HCT116 (cell line): ENCODE measurements around the gene OAS2. TPM values are rescaled to one million over a fixed set of nuclear protein-coding genes. Genes with fewer than 3 reads are reported as not detected.

Experiments
- ATAC-seq: fragments of 200-7000 bp; cut with Tn5 transposase; 2 replicates; pipeline ENCODE4 v1.9.1; 2020; ENCODE audit warnings: mild to moderate bottlenecking, moderate library complexity
- BruUV-seq: library from RNA; stranded (reverse); fragments of 400-500 nt; replicated peaks from 2 replicates; lab custom pipeline; 2021; lab: Mats Ljungman, UMichigan
- CTCF ChIA-PET: fragments of 300-600 bp; sonication (Branson Sonifier 250); formaldehyde crosslinking; loops from one replicate; lab custom pipeline; 2021; ENCODE audit warnings: antibody characterized with exemption; lab: Charles Lee
- POLR2A ChIA-PET: fragments of 300-600, 350-600 bp; sonication (Branson Sonifier 250); formaldehyde crosslinking; loops from one replicate; lab custom pipeline; 2021; ENCODE audit warnings: antibody characterized with exemption; lab: Charles Lee
- RAD21 ChIA-PET, 2 experiments: fragments of 300-600 bp; sonication (Branson Sonifier 250); formaldehyde crosslinking; loops; one replicate each; lab custom pipeline; 2023; ENCODE audit warnings: low total read pairs in 2 of 2; ENCODE audit not compliant: uncharacterized antibody in 2 of 2, unreplicated experiment in 2 of 2, low non-redundant PET in 1 of 2; lab: Charles Lee
- DNase-seq: peaks from one replicate; pipeline ENCODE4 v3.0.0-alpha.2; 2010; ENCODE audit warnings: low read depth, low spot score
- H2AFZ ChIP-seq: fragments of 200-600 bp; shearing (Covaris generic), sonication (generic); 2 replicates; pipeline ENCODE4 v1.6.1; 2017; ENCODE audit warnings: low read depth, mixed run types, mixed read lengths, antibody characterized with exemption, low read length; ENCODE audit not compliant: poor library complexity, severe bottlenecking
- H3K27ac ChIP-seq: 2 replicates; pipeline ENCODE4 v1.5.1; 2012; ENCODE audit warnings: low read depth, low read length
- H3K27me3 ChIP-seq: fragments of 200-600 bp; sonication (generic); 2 replicates; pipeline ENCODE4 v1.6.1; 2016; ENCODE audit warnings: mixed run types, low read length, mixed read lengths; ENCODE audit not compliant: insufficient read depth
- H3K36me3 ChIP-seq, 2 experiments: fragments of 200-500 bp in 1 of 2; fragments of 200-600 bp in 1 of 2; sonication (Bioruptor generic) in 1 of 2; sonication (generic) in 1 of 2; 2 replicates each; pipeline versions ENCODE4 v1.5.1 to v1.6.1; 2014 to 2016; ENCODE audit warnings: low read length in 2 of 2, inconsistent platforms in 1 of 2, mixed read lengths in 1 of 2, mixed run types in 1 of 2; ENCODE audit not compliant: insufficient read depth in 2 of 2, control insufficient read depth in 1 of 2
- H3K4me1 ChIP-seq, 2 experiments: fragments of 200-600 bp in 1 of 2; sonication (generic) in 1 of 2; 2 replicates each; pipeline versions ENCODE4 v1.5.1 to v1.6.1; 2012 to 2017; ENCODE audit warnings: low read length in 2 of 2, inconsistent platforms in 1 of 2, mild to moderate bottlenecking in 1 of 2, mixed read lengths in 1 of 2, mixed run types in 1 of 2, moderate library complexity in 1 of 2; ENCODE audit not compliant: insufficient read depth in 2 of 2, control insufficient read depth in 1 of 2
- H3K4me2 ChIP-seq: fragments of 200-600 bp; sonication (generic); 2 replicates; pipeline ENCODE4 v1.6.1; 2017; ENCODE audit warnings: mixed run types, low read length, mixed read lengths
- H3K4me3 ChIP-seq, 2 experiments: fragments of 200-600 bp in 1 of 2; sonication (generic) in 1 of 2; replicated peaks in 1 of 2; 2 replicates each; pipeline ENCODE4 v1.5.1; 2011 to 2016; ENCODE audit warnings: low read length in 2 of 2, control low read depth in 1 of 2, low read depth in 1 of 2, mild to moderate bottlenecking in 1 of 2, mixed read lengths in 1 of 2, mixed run types in 1 of 2
- H3K79me2 ChIP-seq: fragments of 200-600 bp; sonication (generic); 2 replicates; pipeline ENCODE4 v1.6.1; 2017; ENCODE audit warnings: mild to moderate bottlenecking, mixed run types, low read length, moderate library complexity, mixed read lengths; ENCODE audit not compliant: insufficient read depth
- H3K9ac ChIP-seq: fragments of 200-600 bp; sonication (generic); 2 replicates; pipeline ENCODE4 v1.6.1; 2016; ENCODE audit warnings: low read length, mixed read lengths
- H3K9me2 ChIP-seq: fragments of 200-600 bp; sonication (generic), shearing (Covaris generic); 2 replicates; pipeline ENCODE4 v1.6.1; 2017; ENCODE audit warnings: mixed run types, mild to moderate bottlenecking, moderate library complexity; ENCODE audit not compliant: insufficient read depth
- H3K9me3 ChIP-seq, 2 experiments: fragments of 200-500 bp in 1 of 2; fragments of 200-600 bp in 1 of 2; sonication (Bioruptor generic) in 1 of 2; sonication (generic) in 1 of 2; 2 replicates each; pipeline ENCODE4 v1.6.1; 2014 to 2017; ENCODE audit warnings: low read length in 2 of 2, mixed read lengths in 2 of 2, inconsistent platforms in 1 of 2, low read depth in 1 of 2, mild to moderate bottlenecking in 1 of 2, mixed run types in 1 of 2, moderate library complexity in 1 of 2; ENCODE audit not compliant: control insufficient read depth in 1 of 2, insufficient read depth in 1 of 2
- H4K20me1 ChIP-seq: fragments of 200-600 bp; sonication (generic), shearing (Covaris generic); 2 replicates; pipeline ENCODE4 v1.6.1; 2017; ENCODE audit warnings: mixed run types, mild to moderate bottlenecking, moderate library complexity; ENCODE audit not compliant: insufficient read depth
- CBX3 ChIP-seq: IDR thresholded peaks from 2 replicates; pipeline ENCODE4 v1.6.1; 2012; ENCODE audit warnings: low read depth
- CEBPB ChIP-seq: IDR thresholded peaks from 2 replicates; pipeline ENCODE4 v1.6.1; 2012; ENCODE audit warnings: low read depth
- EGR1 ChIP-seq: IDR thresholded peaks from 2 replicates; pipeline ENCODE4 v1.6.1; 2012; ENCODE audit warnings: low read depth
- ELF1 ChIP-seq: IDR thresholded peaks from 2 replicates; pipeline ENCODE4 v1.6.1; 2012; ENCODE audit warnings: low read depth, borderline replicate concordance
- EZH2 ChIP-seq: fragments of 200-600 bp; sonication (generic); IDR thresholded peaks from 2 replicates; pipeline ENCODE4 v1.6.1; 2017; ENCODE audit warnings: antibody characterized with exemption, mixed run types
- EZH2phosphoT487 ChIP-seq: fragments of 200-600 bp; IDR thresholded peaks from 2 replicates; pipeline ENCODE4 v1.6.1; 2018; ENCODE audit warnings: antibody characterized with exemption, borderline replicate concordance
- FOSL1 ChIP-seq: IDR thresholded peaks from 2 replicates; pipeline ENCODE4 v1.6.1; 2012; ENCODE audit warnings: low read depth
- JUND ChIP-seq: IDR thresholded peaks from 2 replicates; pipeline ENCODE4 v1.6.1; 2012
- POLR2AphosphoS5 ChIP-seq: IDR thresholded peaks from 2 replicates; pipeline ENCODE4 v1.6.1; 2011; ENCODE audit warnings: mild to moderate bottlenecking, low read depth, low read length, moderate library complexity
- RAD21 ChIP-seq: IDR thresholded peaks from 2 replicates; pipeline ENCODE4 v1.6.1; 2012; ENCODE audit warnings: low read depth, mild to moderate bottlenecking
- SIN3A ChIP-seq: IDR thresholded peaks from 2 replicates; pipeline ENCODE4 v1.6.1; 2012; ENCODE audit warnings: low read depth
- SP1 ChIP-seq: IDR thresholded peaks from 2 replicates; pipeline ENCODE4 v1.6.1; 2012; ENCODE audit warnings: low read depth
- TCF7L2 ChIP-seq: IDR thresholded peaks from 2 replicates; pipeline ENCODE4 v1.7.0; 2011; ENCODE audit warnings: borderline replicate concordance, inconsistent platforms; ENCODE audit not compliant: insufficient read depth, insufficient read length; ENCODE audit errors: extremely low read depth
- YY1 ChIP-seq: IDR thresholded peaks from 2 replicates; pipeline ENCODE4 v1.6.1; 2011; ENCODE audit warnings: low read length, low read depth, moderate library complexity, mild to moderate bottlenecking; ENCODE audit not compliant: insufficient replicate concordance; ENCODE audit errors: extremely low read depth
- ZFX ChIP-seq: fragments of 450-650 bp; IDR thresholded peaks from 2 replicates; pipeline ENCODE4 v1.6.1; 2017
- intact Hi-C: fragments of 100-400 bp; cut with micrococcal nuclease; formaldehyde crosslinking; loops from 2 replicates; pipeline ENCODE4 v1.10.0; 2022
- total RNA-seq: library from RNA; stranded (reverse); gene quantifications from one replicate; pipeline ENCODE4 v1.2.1, GENCODE V29; 2021; ENCODE audit not compliant: unreplicated experiment
- TF ChIP-seq, protein P1 (sequence below), 3 experiments: fragments of 200-600 bp in 1 of 3; sonication (generic) in 1 of 3; IDR thresholded peaks in 2 of 3; conservative IDR thresholded peaks in 1 of 3; 2 replicates each; pipeline ENCODE4 v1.5.1; 2012 to 2017; ENCODE audit warnings: low read depth in 2 of 3, low read length in 2 of 3, antibody characterized with exemption in 1 of 3, borderline replicate concordance in 1 of 3, control low read depth in 1 of 3, mild to moderate bottlenecking in 1 of 3, mixed read lengths in 1 of 3, mixed run types in 1 of 3, moderate library complexity in 1 of 3; ENCODE audit not compliant: insufficient read depth in 1 of 3
- TF ChIP-seq, protein P2 (sequence below): IDR thresholded peaks from 2 replicates; pipeline ENCODE4 v1.6.1; 2012; ENCODE audit warnings: low read depth
- TF ChIP-seq, protein P3 (sequence below): IDR thresholded peaks from 2 replicates; pipeline ENCODE4 v1.6.1; 2011; ENCODE audit warnings: mild to moderate bottlenecking, low read length, moderate library complexity; ENCODE audit not compliant: insufficient replicate concordance; ENCODE audit errors: extremely low read depth
- TF ChIP-seq, protein P4 (sequence below): IDR thresholded peaks from 2 replicates; pipeline ENCODE4 v1.6.1; 2012
- TF ChIP-seq, protein P5 (sequence below): IDR thresholded peaks from 2 replicates; pipeline ENCODE4 v1.6.1; 2012

The OAS2 gene
- total RNA-seq, 1 experiment from 2014 or later = 0.30 TPM

DNA sequence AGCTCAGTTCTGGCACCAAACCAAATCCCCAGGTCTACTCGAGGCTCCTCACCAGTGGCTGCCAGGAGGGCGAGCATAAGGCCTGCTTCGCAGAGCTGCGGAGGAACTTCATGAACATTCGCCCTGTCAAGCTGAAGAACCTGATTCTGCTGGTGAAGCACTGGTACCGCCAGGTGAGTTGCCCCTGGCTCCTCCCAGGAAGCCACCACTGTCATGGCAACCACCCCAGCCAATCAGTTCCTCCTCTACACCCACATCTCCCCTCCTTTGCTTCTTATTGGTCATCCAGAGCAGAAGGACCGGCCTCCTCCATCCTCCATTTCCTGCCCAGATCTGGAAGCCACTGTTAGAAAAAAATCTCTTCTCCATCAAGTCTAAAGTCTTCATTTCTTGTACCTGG, 17.2 kb upstream of the OAS2 start:
- Histone ChIP-seq H3K27me3 (no peaks in the 10 kb centered on the region), H3K9ac (no peak overlapping the region), H3K4me1 (no peaks in the 10 kb centered on the region), H3K27ac (no peak overlapping the region), H3K4me2 (no peak overlapping the region), H3K79me2 (no peaks in the 10 kb centered on the region), H3K36me3 (peaks cover 0 to 7% of the 10 kb centered on the region in 2 experiments; a peak in 1 of 4 replicates), H3K9me2 (no peaks in the 10 kb centered on the region), H3K4me3 (no peak overlapping the region), H3K9me3 (no peaks in the 10 kb centered on the region), H4K20me1 (no peaks in the 10 kb centered on the region), H2AFZ (no peak overlapping the region)
- ChIA-PET POLR2A (no interaction called here), CTCF (no interaction called here), RAD21 (no interaction called here)
- DNase-seq (no peak), ATAC-seq (peak; percentile 84)
- intact Hi-C loops = no loop called here
- no TSS peak for BruUV-seq
- TF ChIP-seq, protein P1, sequence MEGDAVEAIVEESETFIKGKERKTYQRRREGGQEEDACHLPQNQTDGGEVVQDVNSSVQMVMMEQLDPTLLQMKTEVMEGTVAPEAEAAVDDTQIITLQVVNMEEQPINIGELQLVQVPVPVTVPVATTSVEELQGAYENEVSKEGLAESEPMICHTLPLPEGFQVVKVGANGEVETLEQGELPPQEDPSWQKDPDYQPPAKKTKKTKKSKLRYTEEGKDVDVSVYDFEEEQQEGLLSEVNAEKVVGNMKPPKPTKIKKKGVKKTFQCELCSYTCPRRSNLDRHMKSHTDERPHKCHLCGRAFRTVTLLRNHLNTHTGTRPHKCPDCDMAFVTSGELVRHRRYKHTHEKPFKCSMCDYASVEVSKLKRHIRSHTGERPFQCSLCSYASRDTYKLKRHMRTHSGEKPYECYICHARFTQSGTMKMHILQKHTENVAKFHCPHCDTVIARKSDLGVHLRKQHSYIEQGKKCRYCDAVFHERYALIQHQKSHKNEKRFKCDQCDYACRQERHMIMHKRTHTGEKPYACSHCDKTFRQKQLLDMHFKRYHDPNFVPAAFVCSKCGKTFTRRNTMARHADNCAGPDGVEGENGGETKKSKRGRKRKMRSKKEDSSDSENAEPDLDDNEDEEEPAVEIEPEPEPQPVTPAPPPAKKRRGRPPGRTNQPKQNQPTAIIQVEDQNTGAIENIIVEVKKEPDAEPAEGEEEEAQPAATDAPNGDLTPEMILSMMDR (IDR thresholded peaks at IDR 0.05 in 2 of 3, conservative IDR thresholded peaks at IDR 0.05 in 1 of 3; ENCODE audit: borderline replicate concordance in 1 of 3, insufficient read depth in 1 of 3, low read depth in 2 of 3, low read length in 2 of 3) = no peak
- TF ChIP-seq SP1 = no peak
- TF ChIP-seq CEBPB = no peak
- TF ChIP-seq EZH2 = no peak
- TF ChIP-seq JUND = no peak
- TF ChIP-seq ELF1 = no peak
- no peak for TF ChIP-seq CBX3
- TF ChIP-seq YY1 = no peak
- TF ChIP-seq, protein P2, sequence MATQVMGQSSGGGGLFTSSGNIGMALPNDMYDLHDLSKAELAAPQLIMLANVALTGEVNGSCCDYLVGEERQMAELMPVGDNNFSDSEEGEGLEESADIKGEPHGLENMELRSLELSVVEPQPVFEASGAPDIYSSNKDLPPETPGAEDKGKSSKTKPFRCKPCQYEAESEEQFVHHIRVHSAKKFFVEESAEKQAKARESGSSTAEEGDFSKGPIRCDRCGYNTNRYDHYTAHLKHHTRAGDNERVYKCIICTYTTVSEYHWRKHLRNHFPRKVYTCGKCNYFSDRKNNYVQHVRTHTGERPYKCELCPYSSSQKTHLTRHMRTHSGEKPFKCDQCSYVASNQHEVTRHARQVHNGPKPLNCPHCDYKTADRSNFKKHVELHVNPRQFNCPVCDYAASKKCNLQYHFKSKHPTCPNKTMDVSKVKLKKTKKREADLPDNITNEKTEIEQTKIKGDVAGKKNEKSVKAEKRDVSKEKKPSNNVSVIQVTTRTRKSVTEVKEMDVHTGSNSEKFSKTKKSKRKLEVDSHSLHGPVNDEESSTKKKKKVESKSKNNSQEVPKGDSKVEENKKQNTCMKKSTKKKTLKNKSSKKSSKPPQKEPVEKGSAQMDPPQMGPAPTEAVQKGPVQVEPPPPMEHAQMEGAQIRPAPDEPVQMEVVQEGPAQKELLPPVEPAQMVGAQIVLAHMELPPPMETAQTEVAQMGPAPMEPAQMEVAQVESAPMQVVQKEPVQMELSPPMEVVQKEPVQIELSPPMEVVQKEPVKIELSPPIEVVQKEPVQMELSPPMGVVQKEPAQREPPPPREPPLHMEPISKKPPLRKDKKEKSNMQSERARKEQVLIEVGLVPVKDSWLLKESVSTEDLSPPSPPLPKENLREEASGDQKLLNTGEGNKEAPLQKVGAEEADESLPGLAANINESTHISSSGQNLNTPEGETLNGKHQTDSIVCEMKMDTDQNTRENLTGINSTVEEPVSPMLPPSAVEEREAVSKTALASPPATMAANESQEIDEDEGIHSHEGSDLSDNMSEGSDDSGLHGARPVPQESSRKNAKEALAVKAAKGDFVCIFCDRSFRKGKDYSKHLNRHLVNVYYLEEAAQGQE = no peak
- TF ChIP-seq RAD21 = no peak
- TF ChIP-seq POLR2AphosphoS5 = no peak
- TF ChIP-seq SIN3A = no peak
- TF ChIP-seq, protein P3, sequence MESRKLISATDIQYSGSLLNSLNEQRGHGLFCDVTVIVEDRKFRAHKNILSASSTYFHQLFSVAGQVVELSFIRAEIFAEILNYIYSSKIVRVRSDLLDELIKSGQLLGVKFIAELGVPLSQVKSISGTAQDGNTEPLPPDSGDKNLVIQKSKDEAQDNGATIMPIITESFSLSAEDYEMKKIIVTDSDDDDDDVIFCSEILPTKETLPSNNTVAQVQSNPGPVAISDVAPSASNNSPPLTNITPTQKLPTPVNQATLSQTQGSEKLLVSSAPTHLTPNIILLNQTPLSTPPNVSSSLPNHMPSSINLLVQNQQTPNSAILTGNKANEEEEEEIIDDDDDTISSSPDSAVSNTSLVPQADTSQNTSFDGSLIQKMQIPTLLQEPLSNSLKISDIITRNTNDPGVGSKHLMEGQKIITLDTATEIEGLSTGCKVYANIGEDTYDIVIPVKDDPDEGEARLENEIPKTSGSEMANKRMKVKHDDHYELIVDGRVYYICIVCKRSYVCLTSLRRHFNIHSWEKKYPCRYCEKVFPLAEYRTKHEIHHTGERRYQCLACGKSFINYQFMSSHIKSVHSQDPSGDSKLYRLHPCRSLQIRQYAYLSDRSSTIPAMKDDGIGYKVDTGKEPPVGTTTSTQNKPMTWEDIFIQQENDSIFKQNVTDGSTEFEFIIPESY = no peak
- TF ChIP-seq ZFX = no peak
- TF ChIP-seq TCF7L2 = no peak
- TF ChIP-seq, protein P4, sequence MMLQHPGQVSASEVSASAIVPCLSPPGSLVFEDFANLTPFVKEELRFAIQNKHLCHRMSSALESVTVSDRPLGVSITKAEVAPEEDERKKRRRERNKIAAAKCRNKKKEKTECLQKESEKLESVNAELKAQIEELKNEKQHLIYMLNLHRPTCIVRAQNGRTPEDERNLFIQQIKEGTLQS = no peak
- TF ChIP-seq, protein P5, sequence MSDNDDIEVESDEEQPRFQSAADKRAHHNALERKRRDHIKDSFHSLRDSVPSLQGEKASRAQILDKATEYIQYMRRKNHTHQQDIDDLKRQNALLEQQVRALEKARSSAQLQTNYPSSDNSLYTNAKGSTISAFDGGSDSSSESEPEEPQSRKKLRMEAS = no peak
- TF ChIP-seq EGR1 = no peak
- TF ChIP-seq FOSL1 = no peak
- TF ChIP-seq EZH2phosphoT487 = no peak
